HAP-1 (cell line): ENCODE measurements around the gene PRDM16.

ENCODE experiments used
- DNase-seq, 2 experiments: peaks; one replicate each; pipeline ENCODE4 v3.0.0-alpha.2; 2016 to 2020; ENCODE audit warnings: low spot score in 2 of 2
- H3K27me3 ChIP-seq: fragments of 250-450 bp; sonication (Bioruptor Pico); 2 replicates; pipeline ENCODE4 v1.5.1; 2020; ENCODE audit warnings: low read depth, mild to moderate bottlenecking, moderate library complexity
- H3K36me3 ChIP-seq: fragments of 250-450 bp; sonication (Bioruptor Pico); replicated peaks from 2 replicates; pipeline ENCODE4 v1.5.1; 2020; ENCODE audit warnings: mild to moderate bottlenecking
- H3K4me1 ChIP-seq: fragments of 250-450 bp; sonication (Bioruptor Pico); 2 replicates; pipeline ENCODE4 v1.5.1; 2020; ENCODE audit warnings: mild to moderate bottlenecking
- H3K4me3 ChIP-seq: fragments of 250-450 bp; sonication (Bioruptor Pico); 2 replicates; pipeline ENCODE4 v1.5.1; 2020; ENCODE audit warnings: mild to moderate bottlenecking, moderate library complexity
- H3K9me3 ChIP-seq: fragments of 250-450 bp; sonication (Bioruptor Pico); 2 replicates; pipeline ENCODE4 v1.5.1; 2020; ENCODE audit warnings: mild to moderate bottlenecking, moderate library complexity
- in situ Hi-C: fragments of 300-500 bp; cut with MboI; formaldehyde crosslinking; loops from 3 replicates; pipeline ENCODE4 v1.14.3; 2020; ENCODE audit warnings: low sequenced_read_pairs, inconsistent platforms, mixed read lengths

PRDM16 gene

DNA sequence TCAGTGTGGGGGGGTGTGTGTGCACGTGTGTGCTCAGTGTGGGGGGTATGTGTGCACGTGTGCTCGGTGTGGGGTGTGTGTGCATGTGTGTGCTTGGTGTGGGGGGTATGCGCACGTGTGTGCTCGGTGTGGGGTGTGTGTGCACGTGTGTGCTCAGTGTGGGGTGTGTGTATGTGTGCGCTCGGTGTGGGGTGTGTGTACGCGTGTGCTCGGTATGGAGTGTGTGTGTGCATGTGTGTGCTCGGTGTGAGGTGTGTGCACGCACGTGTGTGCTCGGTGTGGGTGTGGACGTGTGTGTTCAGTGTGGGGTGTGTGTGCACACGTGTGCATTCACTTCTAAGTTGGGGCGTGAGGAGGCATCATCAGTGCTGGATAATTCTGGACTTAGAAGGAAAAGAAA lies 77.9 kb downstream of the PRDM16 start:
- DNase-seq: no peak
- no peaks in the 10 kb centered on the region for H3K36me3 ChIP-seq
- H3K27me3 ChIP-seq: no peaks in the 10 kb centered on the region
- in situ Hi-C loops: no loop called here
- no peak overlapping the region for H3K4me3 ChIP-seq
- no peaks in the 10 kb centered on the region for H3K9me3 ChIP-seq
- H3K4me1 ChIP-seq: no peaks in the 10 kb centered on the region

DNA sequence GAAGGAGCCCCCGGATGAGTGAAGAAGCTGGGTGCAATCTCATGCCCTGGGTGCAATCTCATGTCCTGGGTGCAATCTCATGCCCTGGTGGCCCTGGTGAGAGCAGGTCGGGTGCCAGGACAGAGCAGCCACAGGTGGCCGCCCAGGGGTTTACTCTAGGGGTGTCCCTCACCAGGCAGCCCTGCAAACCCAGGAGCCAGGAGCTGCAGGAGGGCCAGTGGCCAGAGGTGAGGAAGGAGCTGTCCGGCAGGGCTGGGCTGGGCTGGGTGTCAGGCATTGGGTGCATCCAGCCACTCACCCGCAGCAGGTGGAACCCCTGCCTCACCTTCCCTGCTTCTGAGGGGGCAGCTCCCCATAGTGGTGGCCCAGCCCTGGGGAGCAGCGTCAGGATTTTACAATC lies 79.2 kb downstream of the PRDM16 start:
- in situ Hi-C loops: no loop called here
- no peak overlapping the region for H3K4me3 ChIP-seq
- no peaks in the 10 kb centered on the region for H3K27me3 ChIP-seq
- H3K9me3 ChIP-seq: no peaks in the 10 kb centered on the region
- H3K4me1 ChIP-seq: no peaks in the 10 kb centered on the region
- DNase-seq: no peak
- no peaks in the 10 kb centered on the region for H3K36me3 ChIP-seq

DNA sequence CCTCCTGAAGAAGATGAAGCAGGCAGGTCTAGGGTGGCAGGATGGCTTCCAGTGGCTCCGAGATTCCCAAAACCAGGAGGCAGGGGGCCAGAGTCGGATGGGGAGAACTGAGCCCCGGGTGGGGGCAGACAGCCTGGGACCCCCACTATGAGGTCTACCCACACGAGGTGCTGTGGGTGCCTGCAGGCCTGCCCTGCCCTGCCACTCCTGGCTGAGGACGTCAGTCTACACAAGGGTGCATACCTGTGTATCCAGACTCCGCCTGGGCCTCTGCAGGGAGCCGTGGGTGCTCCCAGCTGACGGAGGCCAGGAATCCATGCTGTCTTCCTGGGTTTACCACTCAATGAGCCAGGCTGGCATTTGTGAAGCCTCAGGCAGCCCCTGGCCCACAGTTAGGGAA lies 80.3 kb downstream of the PRDM16 start:
- Histone ChIP-seq H3K27me3 (no peaks in the 10 kb centered on the region), H3K4me1 (no peaks in the 10 kb centered on the region), H3K36me3 (no peaks in the 10 kb centered on the region), H3K4me3 (no peak overlapping the region), H3K9me3 (no peaks in the 10 kb centered on the region)
- no peak for DNase-seq
- in situ Hi-C loops: no loop called here

DNA sequence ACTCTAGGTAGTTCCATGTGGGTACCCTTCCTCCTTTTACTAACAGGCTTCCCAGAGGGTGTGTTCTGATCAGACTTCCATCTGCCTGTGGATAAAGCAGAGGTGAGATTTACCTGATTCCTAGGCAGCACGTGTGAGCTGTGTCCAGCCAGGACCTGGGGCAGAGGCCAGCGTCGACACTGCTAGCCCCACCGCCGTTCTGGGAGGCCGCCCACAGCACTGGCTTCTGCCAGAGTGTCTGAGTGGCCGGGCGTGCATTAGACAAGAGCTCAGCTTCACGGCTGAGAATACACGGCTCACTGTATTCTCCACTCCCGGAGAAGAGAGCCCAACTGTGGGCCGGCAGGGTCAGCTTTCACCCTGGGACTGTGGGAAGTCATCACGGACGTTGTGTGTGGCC lies 82.5 kb downstream of the PRDM16 start:
- no peak overlapping the region for H3K4me3 ChIP-seq
- no peaks in the 10 kb centered on the region for H3K36me3 ChIP-seq
- DNase-seq: no peak
- no peaks in the 10 kb centered on the region for H3K4me1 ChIP-seq
- no peaks in the 10 kb centered on the region for H3K9me3 ChIP-seq
- in situ Hi-C loops: no loop called here
- no peaks in the 10 kb centered on the region for H3K27me3 ChIP-seq

DNA sequence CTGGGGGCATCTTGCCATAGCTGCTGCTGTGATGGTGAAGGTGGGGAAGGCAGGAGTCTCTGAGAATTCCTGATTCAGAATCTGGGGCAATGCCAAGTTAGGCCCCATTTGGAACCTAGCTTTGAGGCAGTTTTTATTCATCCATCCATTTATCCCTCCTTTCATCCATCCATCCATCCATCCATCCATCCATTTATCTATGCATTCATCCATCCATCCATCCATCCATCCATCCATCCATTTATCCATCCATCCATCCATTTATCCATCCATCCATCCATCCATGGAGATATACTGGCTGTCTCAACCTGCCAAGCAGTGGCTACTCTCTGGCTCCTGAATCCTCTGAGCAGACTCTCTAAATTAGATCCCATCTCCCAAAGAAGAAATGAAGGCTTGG lies 83.1 kb downstream of the PRDM16 start:
- in situ Hi-C loops: no loop called here
- no peak for DNase-seq
- Histone ChIP-seq H3K9me3 (no peaks in the 10 kb centered on the region), H3K27me3 (no peaks in the 10 kb centered on the region), H3K36me3 (no peaks in the 10 kb centered on the region), H3K4me3 (no peak overlapping the region), H3K4me1 (no peaks in the 10 kb centered on the region)

DNA sequence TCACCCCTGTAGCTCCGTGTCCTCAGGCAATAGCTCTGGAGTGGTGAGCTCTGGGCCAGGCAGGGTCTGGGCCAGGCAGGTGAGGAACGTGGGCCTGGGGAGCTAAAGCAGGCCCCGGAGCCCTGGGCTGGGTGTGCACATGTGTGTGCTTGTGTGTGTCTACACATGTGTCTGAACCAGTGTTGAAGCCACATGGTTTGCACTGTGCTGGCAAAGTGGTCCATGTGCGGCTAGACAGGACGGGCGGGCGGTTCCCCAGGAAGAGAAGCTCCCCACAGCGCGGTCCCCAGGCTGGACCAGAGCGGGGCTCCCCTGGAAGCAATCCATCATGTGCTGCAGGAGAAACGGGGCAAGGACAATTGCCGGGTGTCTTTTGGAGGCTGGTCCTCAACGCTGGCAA lies 84.2 kb downstream of the PRDM16 start:
- in situ Hi-C loops: no loop called here
- H3K9me3 ChIP-seq: no peaks in the 10 kb centered on the region
- no peak for DNase-seq
- H3K27me3 ChIP-seq: no peaks in the 10 kb centered on the region
- H3K36me3 ChIP-seq: no peaks in the 10 kb centered on the region
- no peak overlapping the region for H3K4me3 ChIP-seq
- H3K4me1 ChIP-seq: no peaks in the 10 kb centered on the region

DNA sequence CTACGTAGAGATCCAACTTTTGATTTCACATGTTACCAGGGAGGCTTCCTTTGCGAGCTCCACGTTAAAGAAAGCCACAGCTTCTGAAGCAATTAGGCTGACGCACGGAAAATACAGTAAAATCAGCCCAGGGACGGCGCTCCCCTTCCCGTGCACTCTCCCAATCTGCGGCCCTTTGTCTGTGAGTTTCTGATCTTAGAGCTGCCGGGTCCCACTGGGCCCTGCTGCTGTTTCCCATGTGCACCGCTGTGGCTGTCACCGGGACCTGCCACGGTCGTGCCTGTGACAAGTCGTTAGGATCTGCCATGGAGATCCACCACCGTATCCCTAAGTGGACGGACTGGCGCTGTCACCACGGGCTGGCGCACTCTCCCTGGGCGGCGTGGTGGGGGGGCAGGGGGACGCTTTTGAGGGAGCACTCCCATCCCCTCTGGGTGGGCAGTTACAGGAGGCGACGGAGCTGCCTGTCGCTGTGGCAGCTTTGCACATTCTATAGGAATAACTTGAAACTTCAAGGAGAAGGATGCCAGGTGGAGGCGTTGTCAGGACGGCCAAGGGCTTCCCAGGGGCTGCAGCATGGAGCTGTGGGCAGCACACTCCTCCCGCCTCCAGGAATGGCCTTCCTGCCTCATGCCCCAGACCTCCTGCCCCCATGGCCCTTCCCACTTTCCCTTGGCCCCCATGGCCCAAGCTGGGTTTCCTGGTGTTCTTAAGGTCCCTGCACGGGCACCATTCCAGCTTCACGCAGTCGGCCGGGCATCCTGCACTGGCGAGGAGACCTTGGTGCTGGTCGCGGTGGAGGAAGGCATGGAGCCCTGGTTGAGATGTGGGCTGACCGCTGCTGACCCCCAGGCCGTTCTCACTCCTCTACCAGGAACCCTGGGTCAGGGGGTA lies 85.1 kb downstream of the PRDM16 start:
- no peak for DNase-seq
- H3K4me3 ChIP-seq: no peak overlapping the region
- no peaks in the 10 kb centered on the region for H3K27me3 ChIP-seq
- in situ Hi-C loops: no loop called here
- no peaks in the 10 kb centered on the region for H3K36me3 ChIP-seq
- no peaks in the 10 kb centered on the region for H3K9me3 ChIP-seq
- H3K4me1 ChIP-seq: no peaks in the 10 kb centered on the region

DNA sequence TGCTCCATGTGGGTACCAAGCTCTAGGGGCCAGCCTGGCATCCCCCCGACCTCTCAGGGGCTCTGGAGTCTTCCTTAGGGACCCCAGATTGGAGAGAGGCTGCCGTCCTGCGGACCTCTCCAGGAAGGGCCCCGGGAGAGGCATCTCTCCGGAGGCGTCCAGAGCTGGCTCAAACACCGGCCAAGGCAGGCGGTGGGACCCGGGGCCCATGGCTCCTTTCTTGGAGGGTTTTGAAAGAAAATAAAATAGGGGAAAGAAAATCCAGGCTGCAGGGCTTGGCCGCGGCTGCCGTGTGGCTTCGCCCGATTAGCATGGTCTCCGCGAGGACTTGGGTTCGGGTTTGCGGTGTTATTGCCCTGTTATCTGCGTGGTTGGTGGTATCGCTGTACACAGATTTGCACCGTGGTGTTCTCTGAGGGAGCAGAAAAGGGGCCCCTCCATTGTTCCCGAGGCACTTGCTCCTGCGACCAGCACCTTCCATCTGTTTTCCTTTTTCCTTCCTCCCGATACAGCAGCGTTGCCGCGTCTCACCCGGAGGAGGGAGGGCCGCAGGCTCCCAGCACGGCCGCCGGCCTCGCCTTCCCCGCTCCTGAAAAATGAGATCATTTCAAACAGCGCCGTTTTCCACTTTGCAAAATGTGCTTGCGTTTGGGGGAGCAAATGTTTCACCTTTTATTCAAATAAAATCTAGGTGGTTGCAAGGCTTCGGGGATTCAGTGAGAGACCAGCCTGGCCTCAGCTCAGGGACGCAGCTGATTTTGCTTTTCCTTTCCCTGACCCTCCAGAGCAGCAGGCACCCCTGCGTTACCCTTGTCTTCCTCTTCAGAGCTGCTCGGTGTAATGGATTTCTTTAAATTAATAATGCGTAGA lies 86.3 kb downstream of the PRDM16 start:
- no peaks in the 10 kb centered on the region for H3K27me3 ChIP-seq
- H3K4me1 ChIP-seq: no peaks in the 10 kb centered on the region
- in situ Hi-C loops: no loop called here
- H3K36me3 ChIP-seq: no peaks in the 10 kb centered on the region
- DNase-seq: no peak
- H3K9me3 ChIP-seq: no peaks in the 10 kb centered on the region
- no peak overlapping the region for H3K4me3 ChIP-seq

DNA sequence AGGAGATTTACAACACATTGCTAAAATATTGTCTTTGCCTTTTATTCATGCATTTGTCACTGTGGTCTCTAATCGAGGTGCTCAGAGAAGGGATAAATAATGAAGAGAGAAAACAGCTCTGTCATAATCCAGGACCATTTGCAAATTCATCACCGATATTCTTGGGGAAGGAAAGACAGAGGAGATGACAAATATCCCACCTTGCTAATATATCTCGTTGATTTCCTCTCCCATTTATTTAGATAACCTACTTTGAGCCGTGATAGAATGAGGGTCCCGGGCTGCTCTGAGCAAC lies 86.9 kb downstream of the PRDM16 start:
- Histone ChIP-seq H3K4me1 (no peaks in the 10 kb centered on the region), H3K4me3 (no peak overlapping the region), H3K36me3 (no peaks in the 10 kb centered on the region), H3K9me3 (no peaks in the 10 kb centered on the region), H3K27me3 (no peaks in the 10 kb centered on the region)
- in situ Hi-C loops: no loop called here
- no peak for DNase-seq

DNA sequence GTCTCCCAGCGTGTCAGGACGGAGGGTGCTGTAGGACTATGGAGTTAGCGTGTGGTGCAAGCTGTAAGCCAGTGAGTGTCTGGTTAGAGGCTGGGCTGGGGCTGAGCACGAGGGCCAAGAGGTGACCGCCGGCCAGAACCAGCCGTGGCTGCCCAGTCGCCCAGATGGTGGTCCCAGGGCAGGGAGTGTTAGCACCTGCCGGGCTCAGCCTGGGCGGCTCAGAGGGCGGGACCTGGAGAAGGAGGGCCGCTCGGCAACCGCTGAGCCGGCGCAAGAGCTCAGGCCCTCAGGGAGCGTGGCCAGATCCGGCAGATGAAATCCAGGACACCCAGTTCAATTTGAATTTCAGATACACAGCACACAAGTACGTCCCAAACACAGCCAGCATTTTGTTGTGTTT lies 87.9 kb downstream of the PRDM16 start:
- Histone ChIP-seq H3K4me3 (no peak overlapping the region), H3K36me3 (no peaks in the 10 kb centered on the region), H3K4me1 (no peaks in the 10 kb centered on the region), H3K9me3 (no peaks in the 10 kb centered on the region), H3K27me3 (no peaks in the 10 kb centered on the region)
- no peak for DNase-seq
- in situ Hi-C loops: no loop called here

DNA sequence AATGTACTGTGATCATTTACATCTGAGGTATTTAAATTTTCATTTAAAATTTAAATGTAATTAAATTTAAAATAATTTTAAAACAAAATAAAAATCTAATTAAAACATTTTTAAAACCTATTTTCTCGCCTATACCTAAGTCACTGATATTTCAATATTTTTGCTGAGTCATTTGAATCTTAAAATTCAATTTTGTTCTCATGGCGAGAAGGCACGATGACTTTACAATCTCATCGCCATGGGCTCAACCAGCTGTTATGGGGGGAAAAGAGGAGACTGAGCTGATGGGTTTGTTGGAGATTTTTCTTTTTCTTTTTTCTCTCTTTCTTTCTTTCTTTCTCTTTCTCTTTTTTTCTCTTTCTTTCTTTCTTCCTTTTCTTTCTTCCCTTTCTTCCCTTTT lies 89.3 kb downstream of the PRDM16 start:
- H3K36me3 ChIP-seq: no peaks in the 10 kb centered on the region
- no peak overlapping the region for H3K4me3 ChIP-seq
- H3K9me3 ChIP-seq: no peaks in the 10 kb centered on the region
- no peaks in the 10 kb centered on the region for H3K4me1 ChIP-seq
- DNase-seq: no peak
- in situ Hi-C loops: no loop called here
- H3K27me3 ChIP-seq: no peaks in the 10 kb centered on the region

DNA sequence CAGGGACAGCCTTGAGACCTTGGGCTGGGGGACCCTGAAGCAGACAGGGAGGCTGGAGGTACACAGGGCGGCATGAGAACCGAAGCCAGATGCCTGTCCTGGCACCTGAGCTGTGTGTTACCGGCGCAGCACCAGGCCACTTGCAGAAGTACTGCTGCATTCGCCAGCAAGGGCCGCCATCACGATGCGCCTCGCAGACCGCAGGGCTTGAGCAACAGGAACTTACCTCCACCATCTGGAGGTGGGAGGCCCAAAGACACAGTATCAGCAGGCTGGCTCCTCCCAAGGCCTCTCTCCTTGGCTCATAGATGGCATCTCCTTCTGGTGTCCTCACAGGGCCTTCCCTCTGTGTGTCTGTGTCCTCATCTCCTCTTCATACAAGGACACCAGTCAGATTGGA lies 90.1 kb downstream of the PRDM16 start:
- Histone ChIP-seq H3K27me3 (no peaks in the 10 kb centered on the region), H3K9me3 (no peaks in the 10 kb centered on the region), H3K4me1 (no peaks in the 10 kb centered on the region), H3K36me3 (no peaks in the 10 kb centered on the region), H3K4me3 (no peak overlapping the region)
- DNase-seq: no peak
- in situ Hi-C loops: no loop called here

DNA sequence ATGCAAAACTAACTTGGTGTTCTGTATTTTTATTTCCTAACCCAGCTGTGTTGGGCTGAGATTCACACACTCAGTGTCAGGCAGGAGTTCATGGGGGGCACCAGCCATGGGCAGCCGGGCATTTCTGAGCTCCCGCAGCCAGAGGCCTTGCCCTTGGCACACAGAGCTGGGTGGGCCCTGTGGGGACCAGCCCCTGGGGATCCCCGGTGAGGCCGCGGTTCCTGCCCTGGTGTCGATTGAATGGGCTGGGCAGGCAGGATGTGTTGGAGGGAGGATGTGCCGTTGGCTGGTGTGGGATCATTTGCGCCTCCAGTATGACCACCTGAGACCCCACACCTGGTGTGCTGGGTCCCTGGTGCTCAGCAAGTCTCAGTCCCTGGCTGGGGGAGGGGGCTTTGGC lies 91.0 kb downstream of the PRDM16 start:
- H3K4me1 ChIP-seq: no peaks in the 10 kb centered on the region
- no peak for DNase-seq
- in situ Hi-C loops: no loop called here
- no peaks in the 10 kb centered on the region for H3K9me3 ChIP-seq
- no peaks in the 10 kb centered on the region for H3K27me3 ChIP-seq
- no peaks in the 10 kb centered on the region for H3K36me3 ChIP-seq
- H3K4me3 ChIP-seq: no peak overlapping the region

DNA sequence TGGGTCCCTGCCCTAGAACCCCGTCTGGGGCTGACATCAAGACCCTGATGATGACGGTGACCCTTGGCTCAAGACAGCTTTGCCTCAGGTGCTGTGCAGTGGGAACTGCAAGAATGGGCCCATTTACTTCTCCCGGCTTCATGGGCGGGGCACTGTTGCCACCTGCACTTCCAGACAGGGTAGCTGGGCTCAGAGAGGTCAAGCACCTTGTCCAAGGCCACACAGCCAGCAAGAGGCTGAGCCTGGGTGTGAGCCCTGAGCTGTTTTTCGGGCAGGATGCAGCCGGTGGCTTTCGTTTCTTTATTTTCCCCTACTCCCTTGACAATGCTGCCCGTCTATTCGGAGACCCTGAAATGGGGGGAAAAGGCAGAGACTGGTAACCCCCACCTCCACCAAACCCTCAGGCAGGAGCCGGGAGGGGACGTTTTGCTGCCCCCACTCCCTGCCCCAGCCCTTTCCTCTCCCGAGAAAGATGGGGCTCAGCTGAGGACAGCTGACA lies 91.7 kb downstream of the PRDM16 start:
- Histone ChIP-seq H3K36me3 (no peaks in the 10 kb centered on the region), H3K27me3 (no peaks in the 10 kb centered on the region), H3K4me3 (no peak overlapping the region), H3K9me3 (no peaks in the 10 kb centered on the region), H3K4me1 (no peaks in the 10 kb centered on the region)
- in situ Hi-C loops: no loop called here
- DNase-seq: no peak
